H9 (cell line): ENCODE data around the gene ASIC1. TPM values are rescaled to one million over a fixed set of nuclear protein-coding genes. Genes with fewer than 3 reads are reported as not detected.

Experiments
- DNase-seq: peaks from one replicate; pipeline ENCODE4 v3.0.0-alpha.2; 2017
- H2AFZ ChIP-seq: one replicate; pipeline ENCODE4 v1.6.1; 2013; ENCODE audit warnings: mild to moderate bottlenecking, low read length, control low read depth, moderate library complexity
- H2AK5ac ChIP-seq: 2 replicates; pipeline ENCODE4 v1.6.1; 2013; ENCODE audit warnings: low read length, control low read depth, mixed read lengths; ENCODE audit not compliant: insufficient read length
- H2BK120ac ChIP-seq: one replicate; pipeline ENCODE4 v1.6.1; 2013; ENCODE audit warnings: low read depth, mild to moderate bottlenecking, low read length, control low read depth, inconsistent platforms; ENCODE audit not compliant: poor library complexity, severe bottlenecking
- H2BK12ac ChIP-seq: 2 replicates; pipeline ENCODE4 v1.6.1; 2013; ENCODE audit warnings: low read length, control low read depth, mixed read lengths, low read depth; ENCODE audit not compliant: insufficient read length
- H2BK15ac ChIP-seq: 2 replicates; pipeline ENCODE4 v1.6.1; 2013; ENCODE audit warnings: low read depth, low read length, control low read depth
- H2BK20ac ChIP-seq: one replicate; pipeline ENCODE4 v1.6.1; 2013; ENCODE audit warnings: low read depth, mild to moderate bottlenecking, low read length, control low read depth, inconsistent platforms; ENCODE audit not compliant: poor library complexity, severe bottlenecking
- H2BK5ac ChIP-seq: 2 replicates; pipeline ENCODE4 v1.6.1; 2013; ENCODE audit warnings: low read length, control low read depth, mixed read lengths; ENCODE audit not compliant: insufficient read length
- H3K14ac ChIP-seq: 2 replicates; pipeline ENCODE4 v1.6.1; 2013; ENCODE audit warnings: low read length, control low read depth; ENCODE audit not compliant: insufficient read depth
- H3K18ac ChIP-seq: 2 replicates; pipeline ENCODE4 v1.6.1; 2013; ENCODE audit warnings: low read depth, mild to moderate bottlenecking, mixed read lengths, low read length, control low read depth; ENCODE audit not compliant: insufficient read length
- H3K23ac ChIP-seq: 2 replicates; pipeline ENCODE4 v1.6.1; 2013; ENCODE audit warnings: low read length, control low read depth, mixed read lengths, low read depth; ENCODE audit not compliant: insufficient read length
- H3K23me2 ChIP-seq: 2 replicates; pipeline ENCODE4 v1.6.1; 2013; ENCODE audit warnings: low read depth, mild to moderate bottlenecking, mixed read lengths, low read length, control low read depth; ENCODE audit not compliant: insufficient read length, poor library complexity, severe bottlenecking
- H3K27ac ChIP-seq: 2 replicates; pipeline ENCODE4 v1.5.1; 2013; ENCODE audit warnings: low read length, control low read depth, mixed read lengths, low read depth; ENCODE audit not compliant: insufficient read length
- H3K27me3 ChIP-seq: 2 replicates; pipeline ENCODE4 v1.6.1; 2013; ENCODE audit warnings: low read length, control low read depth, inconsistent platforms; ENCODE audit not compliant: insufficient read depth
- H3K4ac ChIP-seq: 2 replicates; pipeline ENCODE4 v1.6.1; 2013; ENCODE audit warnings: low read depth, mild to moderate bottlenecking, control low read depth, inconsistent platforms, low read length, moderate library complexity
- H3K4me1 ChIP-seq: 2 replicates; pipeline ENCODE4 v1.6.1; 2013; ENCODE audit warnings: low read length, control low read depth, inconsistent platforms; ENCODE audit not compliant: insufficient read depth
- H3K4me2 ChIP-seq: 2 replicates; pipeline ENCODE4 v1.6.1; 2013; ENCODE audit warnings: low read length, control low read depth, mixed read lengths; ENCODE audit not compliant: insufficient read length, insufficient read depth
- H3K56ac ChIP-seq: 2 replicates; pipeline ENCODE4 v1.6.1; 2013; ENCODE audit warnings: low read depth, mild to moderate bottlenecking, mixed read lengths, low read length, control low read depth; ENCODE audit not compliant: insufficient read length
- H3K79me1 ChIP-seq: 2 replicates; pipeline ENCODE4 v1.6.1; 2013; ENCODE audit warnings: low read depth, mild to moderate bottlenecking, moderate library complexity, low read length, control low read depth, inconsistent platforms; ENCODE audit not compliant: insufficient read depth, poor library complexity, severe bottlenecking
- H3K79me2 ChIP-seq: 2 replicates; pipeline ENCODE4 v1.6.1; 2013; ENCODE audit warnings: low read length, control low read depth, inconsistent platforms; ENCODE audit not compliant: insufficient read depth
- H3K9ac ChIP-seq: 2 replicates; pipeline ENCODE4 v1.6.1; 2013; ENCODE audit warnings: low read length, control low read depth, mixed read lengths; ENCODE audit not compliant: insufficient read length; ENCODE audit errors: extremely low read depth
- H3K9me3 ChIP-seq: one replicate; pipeline ENCODE4 v1.6.1; 2013; ENCODE audit warnings: low read depth, low read length, inconsistent platforms; ENCODE audit not compliant: control insufficient read depth
- H3T11ph ChIP-seq: one replicate; pipeline ENCODE4 v1.6.1; 2013; ENCODE audit warnings: mild to moderate bottlenecking, low read length, control low read depth, inconsistent platforms
- H4K20me1 ChIP-seq: one replicate; pipeline ENCODE4 v1.6.1; 2013; ENCODE audit not compliant: control insufficient read depth, insufficient read length, insufficient read depth
- H4K5ac ChIP-seq: 2 replicates; pipeline ENCODE4 v1.6.1; 2013; ENCODE audit warnings: low read depth, mild to moderate bottlenecking, mixed read lengths, low read length, control low read depth; ENCODE audit not compliant: insufficient read length
- H4K8ac ChIP-seq: replicated peaks from 2 replicates; pipeline ENCODE4 v1.6.1; 2013; ENCODE audit warnings: low read length, control low read depth, mixed read lengths, low read depth; ENCODE audit not compliant: insufficient read length
- H4K91ac ChIP-seq: 2 replicates; pipeline ENCODE4 v1.6.1; 2013; ENCODE audit warnings: low read depth, mild to moderate bottlenecking, moderate library complexity, mixed read lengths, low read length, control low read depth; ENCODE audit not compliant: insufficient read length
- H3K27ac Mint-ChIP-seq, 3 experiments: 2 replicates in 2 of 3; 3 replicates in 1 of 3; pipeline ENCODE4 v1.8.0; 2020 to 2021; ENCODE audit warnings: mixed read lengths in 3 of 3, mild to moderate bottlenecking in 1 of 3, moderate library complexity in 1 of 3
- H3K27me3 Mint-ChIP-seq: 2 replicates; pipeline ENCODE4 v1.8.0; 2021; ENCODE audit warnings: low read depth, mild to moderate bottlenecking, moderate library complexity, mixed read lengths
- H3K36me3 Mint-ChIP-seq, 3 experiments: 2 replicates in 2 of 3; 3 replicates in 1 of 3; pipeline ENCODE4 v1.8.0; 2020 to 2021; ENCODE audit warnings: low read depth in 3 of 3, mixed read lengths in 3 of 3; ENCODE audit not compliant: insufficient read depth in 1 of 3
- H3K4me1 Mint-ChIP-seq, 2 experiments: 2 replicates each; pipeline ENCODE4 v1.8.0; 2020; ENCODE audit warnings: mixed read lengths in 2 of 2
- H3K4me3 Mint-ChIP-seq, 2 experiments: 2 replicates in 1 of 2; 3 replicates in 1 of 2; pipeline ENCODE4 v1.8.0; 2020 to 2021; ENCODE audit warnings: mild to moderate bottlenecking in 2 of 2, mixed read lengths in 2 of 2, moderate library complexity in 1 of 2
- H3K9me3 Mint-ChIP-seq, 2 experiments: 2 replicates in 1 of 2; 3 replicates in 1 of 2; pipeline ENCODE4 v1.8.0; 2020; ENCODE audit warnings: mild to moderate bottlenecking in 2 of 2, mixed read lengths in 2 of 2, moderate library complexity in 1 of 2
- CTCF ChIP-seq: fragments of 200-600 bp; sonication (generic); conservative IDR thresholded peaks from 3 replicates; pipeline ENCODE4 v1.8.0; 2021; ENCODE audit warnings: antibody characterized with exemption, mild to moderate bottlenecking
- WGBS: extraction: QIAGEN DNeasy Blood & Tissue Kit; methylation state at CpG from one replicate; pipeline ENCODE4 v1.1.7; 2013; ENCODE audit warnings: missing lambda C conversion rate, low lambda C conversion rate, mixed read lengths; ENCODE audit not compliant: insufficient read length; ENCODE audit errors: extremely low coverage; 5-methylcytosine and 5-hydroxymethylcytosine counted together
- total RNA-seq: library from RNA; stranded (reverse); gene quantifications from 2 replicates; pipeline ENCODE4 v1.2.1, GENCODE V29; 2021

ASIC1 gene
- total RNA-seq, 1 experiment from 2014 or later = 3.9 TPM

GRCh38 chr12:50039151-50039835, 18.1 kb upstream of the ASIC1 start:
- Histone ChIP-seq H3K4ac (no peak overlapping the region), H3K27ac (no peak overlapping the region), H2BK120ac (no peak overlapping the region), H3K9ac (no peak overlapping the region), H3K4me2 (no peak overlapping the region), H3T11ph (no peak overlapping the region), H3K79me2 (no peaks in the 10 kb centered on the region), H3K23ac (no peak overlapping the region), H4K5ac (no peak overlapping the region), H3K14ac (no peak overlapping the region), H4K20me1 (no peaks in the 10 kb centered on the region), H3K4me1 (no peaks in the 10 kb centered on the region), H3K56ac (no peak overlapping the region), H3K27me3 (no peaks in the 10 kb centered on the region; the same call in 1 of the 2 replicates), H2BK5ac (no peak overlapping the region), H4K8ac (no peak overlapping the region), H4K91ac (no peak overlapping the region), H2BK15ac (no peak overlapping the region), H3K18ac (no peak overlapping the region), H2AFZ (no peak overlapping the region), H2BK12ac (no peak overlapping the region), H3K79me1 (no peaks in the 10 kb centered on the region), H3K23me2 (no peaks in the 10 kb centered on the region), H2AK5ac (no peak overlapping the region), H3K9me3 (no peaks in the 10 kb centered on the region), H2BK20ac (no peak overlapping the region)
- H3K4me1 Mint-ChIP-seq = peaks cover 11 to 15% of the 10 kb centered on the region in 2 experiments
- peaks cover 58% of the 10 kb centered on the region for H3K27me3 Mint-ChIP-seq
- no CpG with 5 or more reads among the region's 9 CpGs for whole genome bisulfite sequencing
- H3K27ac Mint-ChIP-seq = peak overlapping the region in 1 of 3 experiments; percentile 89; a peak in 2 of 7 replicates
- H3K4me3 Mint-ChIP-seq = no peak overlapping the region; a peak in 1 of 5 replicates
- DNase-seq = peak; percentile 97
- TF ChIP-seq CTCF = peak; percentile 99
- no peaks in the 10 kb centered on the region for H3K36me3 Mint-ChIP-seq
- no peaks in the 10 kb centered on the region for H3K9me3 Mint-ChIP-seq
